ENCODE results near the gene RBMS3. TPM values are rescaled to one million over a fixed set of nuclear protein-coding genes. Genes with fewer than 3 reads are reported as not detected.

RBMS3 gene
- total RNA-seq, 1 experiment from 2014 or later = 8.7 TPM

- no peaks in the 10 kb centered on the region for H3K36me3 Mint-ChIP-seq
- TF ChIP-seq ZBTB43 (CRISPR knock-in tag; IDR thresholded peaks at IDR 0.05) (no peak), JAZF1 (CRISPR knock-in tag; IDR thresholded peaks at IDR 0.05) (no peak), ZNF671 (CRISPR knock-in tag; IDR thresholded peaks at IDR 0.05) (no peak), PRDM15 (CRISPR knock-in tag; IDR thresholded peaks at IDR 0.05) (no peak), USF2 (CRISPR knock-in tag; IDR thresholded peaks at IDR 0.05) (no peak), ARID4B (CRISPR knock-in tag; IDR thresholded peaks at IDR 0.05; ENCODE audit: borderline replicate concordance) (no peak), IRF1 (CRISPR knock-in tag; IDR thresholded peaks at IDR 0.05) (no peak), ZNF423 (CRISPR knock-in tag; IDR thresholded peaks at IDR 0.05) (no peak)
- ATAC-seq = no peak
- no peak overlapping the region for H3K27ac Mint-ChIP-seq
- CTCF ChIA-PET = no interaction called here
- DNase-seq (ENCODE audit: low spot score) = no peak
- H3K4me1 Mint-ChIP-seq = peaks cover 10% of the 10 kb centered on the region
- H3K9me3 Mint-ChIP-seq = no peaks in the 10 kb centered on the region
- no peak overlapping the region for H3K4me3 Mint-ChIP-seq
- POLR2A ChIA-PET = no interaction called here
- no peaks in the 10 kb centered on the region for H3K27me3 Mint-ChIP-seq (ENCODE audit: low read depth)
Measured at GRCh38 chr3:29926378-29926777, 645.5 kb downstream of the RBMS3 start.

GRCh38 chr3:29932696-29933325 is 651.9 kb downstream of the RBMS3 start:
- no peak overlapping the region for H3K4me3 Mint-ChIP-seq
- H3K9me3 Mint-ChIP-seq = no peaks in the 10 kb centered on the region
- H3K27ac Mint-ChIP-seq = no peak overlapping the region
- DNase-seq (ENCODE audit: low spot score) = no peak
- no peaks in the 10 kb centered on the region for H3K27me3 Mint-ChIP-seq (ENCODE audit: low read depth)
- ChIA-PET POLR2A (no interaction called here), CTCF (no interaction called here)
- H3K36me3 Mint-ChIP-seq = no peaks in the 10 kb centered on the region
- H3K4me1 Mint-ChIP-seq = peaks cover 24% of the 10 kb centered on the region
- ATAC-seq = no peak
- TF ChIP-seq USF1 (CRISPR knock-in tag; IDR thresholded peaks at IDR 0.05) = no peak
- TF ChIP-seq ZNF425 (CRISPR knock-in tag; conservative IDR thresholded peaks at IDR 0.05) = no peak
- TF ChIP-seq ZNF317 (CRISPR knock-in tag; IDR thresholded peaks at IDR 0.05; ENCODE audit: borderline replicate concordance, low read depth) = no peak
- TF ChIP-seq IRF1 (CRISPR knock-in tag; IDR thresholded peaks at IDR 0.05) = no peak
- no peak for TF ChIP-seq NR3C1 (CRISPR knock-in tag; conservative IDR thresholded peaks at IDR 0.05; ENCODE audit: low read depth)
- no peak for TF ChIP-seq ZBTB43 (CRISPR knock-in tag; IDR thresholded peaks at IDR 0.05)
- no peak for TF ChIP-seq STAT6 (CRISPR knock-in tag; conservative IDR thresholded peaks at IDR 0.05; ENCODE audit: low read depth)

Measured in WTC11 (cell line).